Measurements from ENCODE around the gene LEMD3.

DNA sequence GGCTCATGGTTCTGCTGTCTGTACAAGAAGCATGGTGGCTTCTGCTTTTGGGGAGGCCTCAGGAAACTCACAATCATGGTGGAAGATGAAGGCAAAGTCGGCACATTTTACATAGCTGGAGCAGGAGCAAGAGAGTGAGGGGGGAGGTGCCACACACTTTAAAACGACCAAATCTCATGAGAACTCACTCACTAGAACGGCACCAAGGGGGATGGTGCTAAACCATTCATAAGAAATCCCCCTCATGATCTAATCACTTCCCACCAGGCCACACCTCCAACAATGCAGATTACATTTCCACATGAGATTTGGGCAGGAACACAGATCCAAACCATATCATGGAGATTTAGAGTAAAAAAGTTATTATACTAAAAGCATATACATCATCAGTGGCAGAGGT lies 13.6 kb upstream of the LEMD3 start:
- TF ChIP-seq POLR2A (IDR thresholded peaks at IDR 0.05) (no peak), POLR2AphosphoS5 (IDR thresholded peaks at IDR 0.05) (no peak)
- TF ChIP-seq, protein P1, sequence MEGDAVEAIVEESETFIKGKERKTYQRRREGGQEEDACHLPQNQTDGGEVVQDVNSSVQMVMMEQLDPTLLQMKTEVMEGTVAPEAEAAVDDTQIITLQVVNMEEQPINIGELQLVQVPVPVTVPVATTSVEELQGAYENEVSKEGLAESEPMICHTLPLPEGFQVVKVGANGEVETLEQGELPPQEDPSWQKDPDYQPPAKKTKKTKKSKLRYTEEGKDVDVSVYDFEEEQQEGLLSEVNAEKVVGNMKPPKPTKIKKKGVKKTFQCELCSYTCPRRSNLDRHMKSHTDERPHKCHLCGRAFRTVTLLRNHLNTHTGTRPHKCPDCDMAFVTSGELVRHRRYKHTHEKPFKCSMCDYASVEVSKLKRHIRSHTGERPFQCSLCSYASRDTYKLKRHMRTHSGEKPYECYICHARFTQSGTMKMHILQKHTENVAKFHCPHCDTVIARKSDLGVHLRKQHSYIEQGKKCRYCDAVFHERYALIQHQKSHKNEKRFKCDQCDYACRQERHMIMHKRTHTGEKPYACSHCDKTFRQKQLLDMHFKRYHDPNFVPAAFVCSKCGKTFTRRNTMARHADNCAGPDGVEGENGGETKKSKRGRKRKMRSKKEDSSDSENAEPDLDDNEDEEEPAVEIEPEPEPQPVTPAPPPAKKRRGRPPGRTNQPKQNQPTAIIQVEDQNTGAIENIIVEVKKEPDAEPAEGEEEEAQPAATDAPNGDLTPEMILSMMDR (IDR thresholded peaks at IDR 0.05): no peak

Data from prostate gland (tissue), 2 donors.